ENCODE results near the gene DDN.

The DDN gene

DNA sequence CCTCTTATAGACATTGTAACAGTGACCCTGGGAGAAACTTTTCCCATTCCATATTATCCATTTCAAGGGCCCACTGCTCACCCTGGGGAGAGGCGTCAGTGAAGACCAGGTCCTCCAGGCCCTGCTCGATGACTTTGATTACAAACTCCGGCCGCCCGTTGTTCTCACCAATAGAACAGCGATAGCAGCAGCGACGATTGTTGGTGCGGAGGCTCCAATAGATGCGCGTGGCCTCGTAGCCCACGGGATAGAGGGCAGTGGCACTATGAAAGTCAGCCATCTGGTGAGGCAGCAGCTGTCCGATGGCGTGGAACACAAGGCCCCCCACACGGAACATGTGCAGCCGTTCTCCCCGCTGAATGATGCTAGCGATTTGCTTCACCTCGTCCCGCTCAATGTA, 26.9 kb upstream of the DDN start:
- H3K4me3 ChIP-seq (ENCODE audit: low read depth, low read length): no peak overlapping the region
- TF ChIP-seq CTCF (IDR thresholded peaks at IDR 0.05; ENCODE audit: insufficient read depth, low read depth, low read length, missing control alignments): no peak
- no peak for DNase-seq (ENCODE audit: low read depth)

GRCh38 chr12:49025463-49025862, 26.3 kb upstream of the DDN start:
- no peak for TF ChIP-seq CTCF (IDR thresholded peaks at IDR 0.05; ENCODE audit: insufficient read depth, low read depth, low read length, missing control alignments)
- H3K4me3 ChIP-seq (ENCODE audit: low read depth, low read length): no peak overlapping the region
- no peak for DNase-seq (ENCODE audit: low read depth)

DNA sequence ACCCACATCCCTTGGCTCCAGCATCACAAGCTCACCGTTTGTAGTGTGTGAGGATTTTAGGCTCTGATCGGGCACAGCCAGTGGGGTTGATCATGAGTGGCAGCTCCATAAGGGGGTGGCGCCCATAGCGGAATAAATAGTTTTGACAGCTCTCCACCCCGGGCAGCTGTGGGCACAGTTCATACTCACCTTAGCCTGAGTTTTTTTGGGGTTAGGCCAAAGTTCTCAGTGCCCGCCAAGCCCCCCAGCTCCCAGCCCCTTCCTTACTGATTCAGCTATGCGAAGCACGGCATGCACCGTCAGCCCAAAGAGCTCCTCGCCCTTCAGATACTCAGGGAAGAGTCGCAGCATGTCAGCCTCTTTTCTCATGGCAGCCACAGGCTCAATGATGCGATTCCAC, 25.4 kb upstream of the DDN start:
- no peak for DNase-seq (ENCODE audit: low read depth)
- H3K4me3 ChIP-seq (ENCODE audit: low read depth, low read length): no peak overlapping the region
- TF ChIP-seq CTCF (IDR thresholded peaks at IDR 0.05; ENCODE audit: insufficient read depth, low read depth, low read length, missing control alignments): no peak

GRCh38 chr12:49023812-49024211, 24.6 kb upstream of the DDN start:
- no peak for TF ChIP-seq CTCF (IDR thresholded peaks at IDR 0.05; ENCODE audit: insufficient read depth, low read depth, low read length, missing control alignments)
- no peak for DNase-seq (ENCODE audit: low read depth)
- H3K4me3 ChIP-seq (ENCODE audit: low read depth, low read length): no peak overlapping the region

- no peak for TF ChIP-seq CTCF (IDR thresholded peaks at IDR 0.05; ENCODE audit: insufficient read depth, low read depth, low read length, missing control alignments)
- DNase-seq (ENCODE audit: low read depth): no peak
- H3K4me3 ChIP-seq (ENCODE audit: low read depth, low read length): no peak overlapping the region
Measured at GRCh38 chr12:49022558-49023178, 23.5 kb upstream of the DDN start.

GRCh38 chr12:49021292-49021915, 22.2 kb upstream of the DDN start:
- TF ChIP-seq CTCF (IDR thresholded peaks at IDR 0.05; ENCODE audit: insufficient read depth, low read depth, low read length, missing control alignments): no peak
- no peak for DNase-seq (ENCODE audit: low read depth)
- no peak overlapping the region for H3K4me3 ChIP-seq (ENCODE audit: low read depth, low read length)

GRCh38 chr12:49020441-49020840, 21.3 kb upstream of the DDN start:
- no peak for TF ChIP-seq CTCF (IDR thresholded peaks at IDR 0.05; ENCODE audit: insufficient read depth, low read depth, low read length, missing control alignments)
- DNase-seq (ENCODE audit: low read depth): no peak

More at GRCh38 chr12:49020441-49020840, 21.3 kb upstream of the DDN start:
- no peak overlapping the region for H3K4me3 ChIP-seq (ENCODE audit: low read depth, low read length)
